Glutamatergic neuron (in vitro differentiated cells): ENCODE measurements around the gene ATP6V0A1. TPM values are rescaled to one million over a fixed set of nuclear protein-coding genes. Genes with fewer than 3 reads are reported as not detected.
"Not testable (repeated sequence)": the region's sequence is repeated elsewhere in the genome, so short reads cannot be mapped to it uniquely, and the experiment has no call there.

Experiments used
- DNase-seq: peaks from one replicate; pipeline ENCODE4 v3.0.0; 2022
- H3K27ac Mint-ChIP-seq: one replicate; pipeline ENCODE4 v1.8.0; 2020; ENCODE audit warnings: mild to moderate bottlenecking, mixed read lengths, inconsistent platforms; ENCODE audit not compliant: unreplicated experiment
- H3K27me3 Mint-ChIP-seq: one replicate; pipeline ENCODE4 v1.8.0; 2020; ENCODE audit warnings: mild to moderate bottlenecking, moderate library complexity, mixed read lengths, inconsistent platforms; ENCODE audit not compliant: unreplicated experiment
- H3K36me3 Mint-ChIP-seq: one replicate; pipeline ENCODE4 v1.8.0; 2020; ENCODE audit warnings: mild to moderate bottlenecking, mixed read lengths, inconsistent platforms; ENCODE audit not compliant: unreplicated experiment
- H3K4me1 Mint-ChIP-seq: one replicate; pipeline ENCODE4 v1.8.0; 2020; ENCODE audit warnings: mild to moderate bottlenecking, low read depth, mixed read lengths, inconsistent platforms; ENCODE audit not compliant: unreplicated experiment
- H3K4me3 Mint-ChIP-seq: one replicate; pipeline ENCODE4 v1.8.0; 2020; ENCODE audit warnings: mild to moderate bottlenecking, mixed read lengths, inconsistent platforms; ENCODE audit not compliant: unreplicated experiment
- H3K9me3 Mint-ChIP-seq: one replicate; pipeline ENCODE4 v1.8.0; 2020; ENCODE audit warnings: mild to moderate bottlenecking, moderate library complexity, mixed read lengths, inconsistent platforms; ENCODE audit not compliant: unreplicated experiment
- CTCF ChIP-seq: fragments of 200-600 bp; sonication (generic); IDR thresholded peaks from one replicate; pipeline ENCODE4 v1.5.0; 2021; ENCODE audit not compliant: partially characterized antibody, unreplicated experiment
- total RNA-seq: library from RNA; stranded (reverse); fragmentation: NEBNext Ultra II Directional; extraction: Animal tissue kit (Norgen Biotek cat#: 25700); gene quantifications from one replicate; pipeline ENCODE4 v1.2.1, GENCODE V29; 2021; ENCODE audit not compliant: unreplicated experiment

Gene ATP6V0A1
- total RNA-seq, 1 donor from 2014 or later, result 253 TPM

GRCh38 chr17:42453439-42453838 is 5.2 kb upstream of the ATP6V0A1 start:
- DNase-seq, result no peak
- Mint-ChIP-seq H3K27ac (no peak overlapping the region), H3K4me3 (no peak overlapping the region), H3K27me3 (peaks cover 5% of the 10 kb centered on the region), H3K36me3 (no peaks in the 10 kb centered on the region), H3K4me1 (peaks cover 4% of the 10 kb centered on the region), H3K9me3 (peaks cover 3% of the 10 kb centered on the region)
- TF ChIP-seq CTCF, result no peak

GRCh38 chr17:42454987-42455386 is 3.7 kb upstream of the ATP6V0A1 start:
- DNase-seq, H3K4me3 Mint-ChIP-seq, H3K27me3 Mint-ChIP-seq, H3K36me3 Mint-ChIP-seq, H3K9me3 Mint-ChIP-seq, H3K4me1 Mint-ChIP-seq, H3K27ac Mint-ChIP-seq: not testable (repeated sequence)

- TF ChIP-seq CTCF, result no peak
- Mint-ChIP-seq H3K9me3 (no peaks in the 10 kb centered on the region), H3K36me3 (no peaks in the 10 kb centered on the region), H3K27ac (peak overlapping the region; percentile 1), H3K4me3 (no peak overlapping the region), H3K4me1 (peaks cover 1% of the 10 kb centered on the region), H3K27me3 (peaks cover 6% of the 10 kb centered on the region)
- DNase-seq, result no peak
Measured at GRCh38 chr17:42456223-42457106, 2.2 kb upstream of the ATP6V0A1 start.

- peak overlapping the region; percentile 67 for H3K27ac Mint-ChIP-seq
- H3K4me1 Mint-ChIP-seq, result peaks cover 1% of the 10 kb centered on the region
- no peaks in the 10 kb centered on the region for H3K9me3 Mint-ChIP-seq
- H3K36me3 Mint-ChIP-seq, result no peaks in the 10 kb centered on the region
- TF ChIP-seq CTCF, result no peak
- peaks cover 6% of the 10 kb centered on the region for H3K27me3 Mint-ChIP-seq
- H3K4me3 Mint-ChIP-seq, result peak overlapping the region; percentile 44
- DNase-seq, result no peak
Measured at GRCh38 chr17:42457107-42457792, 1.4 kb upstream of the ATP6V0A1 start.

- peak; percentile 60 for DNase-seq
- no peaks in the 10 kb centered on the region for H3K36me3 Mint-ChIP-seq
- H3K27ac Mint-ChIP-seq, result peak overlapping the region; percentile 95
- TF ChIP-seq CTCF, result no peak
- peaks cover 4% of the 10 kb centered on the region for H3K27me3 Mint-ChIP-seq
- H3K4me3 Mint-ChIP-seq, result peak overlapping the region; percentile 100
- peaks cover 4% of the 10 kb centered on the region for H3K4me1 Mint-ChIP-seq
- H3K9me3 Mint-ChIP-seq, result no peaks in the 10 kb centered on the region
Measured at GRCh38 chr17:42459256-42459800, 650 bp downstream of the ATP6V0A1 start.
